Stimulated activated CD8-positive, alpha-beta memory T cell treated with anti-CD3 and anti-CD28 coated beads, Interleukin-4, amount 100 ng/mL, for 24 hours (primary cell): Measurements from ENCODE around the gene KLHL2.
"Not testable (repeated sequence)": the region's sequence is repeated elsewhere in the genome, so short reads cannot be mapped to it uniquely, and the experiment has no call there.

ENCODE experiments used
- DNase-seq: peaks from one replicate; pipeline ENCODE4 v3.0.0-alpha.2; 2020; ENCODE audit warnings: low read depth

KLHL2 gene

DNA sequence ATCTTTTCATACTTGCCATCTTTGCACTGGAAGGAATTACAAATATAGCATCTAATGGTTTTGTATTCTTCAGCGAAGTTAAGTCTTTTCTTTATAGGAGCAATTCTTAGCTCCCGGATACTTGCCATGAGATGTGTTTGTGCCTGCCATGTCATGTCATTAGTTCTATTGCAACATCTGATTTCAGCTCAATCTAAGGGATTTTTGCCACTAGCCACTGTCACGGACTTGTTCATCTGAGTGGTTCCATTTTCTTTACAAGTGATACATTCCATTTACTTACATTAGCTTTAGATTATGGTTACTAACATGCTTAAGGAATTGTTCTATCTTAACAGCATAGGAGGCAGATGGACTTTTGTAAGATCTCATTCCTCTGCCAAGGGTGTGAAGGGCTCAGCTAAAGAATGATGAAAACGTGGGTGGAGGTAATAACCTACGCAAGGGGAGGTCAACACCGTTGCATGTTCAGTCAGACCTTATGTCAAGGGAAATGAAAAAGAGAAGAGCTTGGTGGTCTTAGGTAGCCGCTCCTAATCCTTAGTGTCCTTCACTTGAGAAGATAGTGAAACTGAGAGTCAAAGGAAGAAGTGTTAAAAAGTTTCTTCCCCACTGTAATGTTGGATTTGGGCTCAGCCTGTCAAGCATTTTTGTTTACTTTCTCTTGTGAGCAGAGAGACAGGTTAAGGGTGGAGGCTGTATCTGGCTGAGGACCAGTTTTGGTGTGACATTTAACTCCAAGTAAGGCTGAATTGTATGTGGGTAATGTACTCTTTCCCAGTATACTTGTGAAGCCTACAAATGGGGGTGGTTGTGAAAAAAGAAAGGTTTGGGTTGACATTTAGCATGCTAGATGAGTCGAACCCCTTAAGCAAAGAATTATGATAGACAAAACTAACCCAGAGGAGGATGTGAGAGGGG, 3.6 kb upstream of the KLHL2 start:
- no peak for DNase-seq

DNA sequence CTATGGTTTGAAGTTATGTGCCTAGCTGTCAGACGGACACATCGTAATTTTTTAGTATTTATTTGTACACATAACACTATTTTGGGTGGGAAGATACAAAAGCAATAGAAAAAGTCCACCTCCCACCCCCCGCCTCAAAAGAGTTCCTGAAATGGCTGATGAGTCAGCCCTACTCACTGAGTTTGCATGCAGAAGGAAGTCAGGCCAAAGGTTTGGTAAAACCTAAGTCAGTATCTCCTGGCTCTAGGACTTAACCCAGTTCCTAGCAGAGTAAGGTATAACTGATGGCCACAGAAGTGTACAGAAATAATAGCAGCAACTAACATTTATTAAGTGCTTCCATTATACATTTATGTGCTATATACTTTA, 2.9 kb upstream of the KLHL2 start:
- no peak for DNase-seq

DNA sequence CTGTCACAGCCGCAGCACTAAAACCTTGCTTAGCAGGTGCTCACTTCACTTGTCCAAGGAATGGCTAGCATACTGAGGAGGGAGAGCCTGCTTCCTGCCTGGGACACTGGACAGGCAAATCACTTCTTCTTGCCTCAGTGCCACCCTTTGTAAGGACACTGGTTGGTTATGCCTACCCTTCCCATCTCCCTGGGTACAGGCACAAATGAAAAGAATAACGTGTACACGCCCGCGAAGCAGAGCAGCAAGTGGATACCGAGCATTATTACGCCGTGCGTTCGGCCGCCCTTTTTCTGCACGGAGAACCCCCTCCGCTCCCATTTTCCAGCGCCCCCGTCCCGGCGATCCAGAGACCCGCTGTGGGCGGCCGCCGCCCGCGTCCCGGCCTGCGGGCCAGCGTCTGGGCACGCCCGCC, 338 bp upstream of the KLHL2 start:
- no peak for DNase-seq

DNA sequence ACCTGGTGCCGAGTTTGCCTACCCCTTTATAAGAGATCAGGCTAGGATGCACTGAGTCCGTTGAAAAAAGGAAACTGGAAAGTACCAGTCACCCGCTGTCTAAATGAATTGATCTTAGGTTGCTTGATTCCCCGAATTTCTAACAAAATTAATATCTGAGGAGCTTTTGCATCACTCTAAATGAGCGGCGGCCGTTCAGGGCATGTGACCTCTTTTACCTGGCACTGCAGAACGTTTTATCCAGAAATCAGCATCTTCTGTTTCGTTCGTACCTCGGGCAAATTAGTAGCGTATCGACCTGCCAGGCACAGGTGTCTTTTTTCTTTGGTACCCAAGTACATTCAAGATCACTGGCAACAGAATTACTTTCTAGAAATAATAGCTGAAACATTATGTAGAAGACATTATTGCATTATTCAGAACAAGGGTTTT, 876 bp downstream of the KLHL2 start:
- DNase-seq, result no peak

DNA sequence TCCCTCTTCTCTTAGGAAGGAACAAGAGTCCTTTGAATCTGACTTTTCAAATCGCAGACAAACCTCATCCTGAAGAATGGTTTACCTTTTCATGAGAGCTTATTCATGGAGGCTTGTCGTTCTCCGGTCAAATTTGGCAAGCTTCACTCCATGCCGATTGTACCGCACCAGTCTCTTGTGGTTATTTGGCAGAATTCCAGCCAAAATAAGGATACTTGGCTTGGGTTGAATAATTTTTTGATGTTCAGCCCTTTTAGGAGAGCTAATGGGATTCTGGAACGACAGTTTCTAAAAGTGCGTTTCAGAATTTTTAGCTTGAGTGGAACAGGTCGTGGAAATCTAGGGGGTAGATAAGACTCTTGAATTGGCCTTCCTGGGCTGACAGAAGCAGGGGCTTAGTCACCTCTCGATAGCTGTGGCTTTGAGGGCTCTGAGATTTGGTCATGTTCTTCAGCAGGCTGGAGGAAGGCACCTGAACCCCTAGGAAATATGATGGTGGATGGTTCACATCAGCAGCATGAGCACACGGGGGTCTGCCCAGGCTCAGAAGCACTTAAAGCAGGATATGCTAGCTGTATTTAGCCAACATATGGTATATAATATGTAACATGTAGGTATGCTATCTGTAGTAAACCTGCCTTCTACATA, 1.5 kb downstream of the KLHL2 start:
- DNase-seq, result no peak

DNA sequence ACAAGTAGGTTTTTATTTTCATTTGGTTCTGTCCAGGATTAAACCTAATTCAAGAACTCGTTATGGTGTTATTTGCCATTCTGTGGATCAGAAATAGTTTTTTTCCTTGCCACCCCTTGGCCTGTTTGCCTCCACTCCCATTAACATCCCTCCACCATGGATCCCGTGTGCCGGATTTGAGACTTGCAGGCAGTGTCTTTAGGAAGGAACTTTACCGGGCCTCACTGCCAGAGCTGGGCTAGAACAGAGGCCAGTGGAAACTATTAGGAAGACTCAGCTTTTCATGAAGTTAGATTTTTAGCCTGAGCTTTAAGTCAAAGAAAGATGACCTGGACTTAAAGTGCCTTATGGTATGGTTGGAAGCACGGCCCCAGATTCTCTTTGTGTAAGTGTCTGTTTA, 2.4 kb downstream of the KLHL2 start:
- DNase-seq, result no peak

DNA sequence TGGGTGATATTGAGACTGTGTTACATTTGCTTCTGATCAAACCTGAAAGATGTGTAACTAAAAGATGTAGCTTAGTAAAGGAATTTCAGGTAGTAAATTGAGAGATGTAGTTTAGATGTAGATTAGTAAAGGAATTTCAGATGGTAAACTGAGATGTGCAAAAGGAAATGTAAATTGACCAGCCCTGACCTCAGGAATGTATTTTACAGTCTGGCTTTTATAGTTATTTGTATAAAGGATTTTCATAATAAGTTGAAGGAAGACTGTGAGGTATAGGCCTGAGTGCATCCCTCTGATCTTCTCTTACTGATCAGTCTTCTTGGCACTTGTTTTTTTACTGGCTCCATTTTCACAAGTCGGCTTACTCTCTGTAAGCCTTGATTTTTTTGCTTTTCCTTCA, 3.2 kb downstream of the KLHL2 start:
- DNase-seq, result no peak

DNA sequence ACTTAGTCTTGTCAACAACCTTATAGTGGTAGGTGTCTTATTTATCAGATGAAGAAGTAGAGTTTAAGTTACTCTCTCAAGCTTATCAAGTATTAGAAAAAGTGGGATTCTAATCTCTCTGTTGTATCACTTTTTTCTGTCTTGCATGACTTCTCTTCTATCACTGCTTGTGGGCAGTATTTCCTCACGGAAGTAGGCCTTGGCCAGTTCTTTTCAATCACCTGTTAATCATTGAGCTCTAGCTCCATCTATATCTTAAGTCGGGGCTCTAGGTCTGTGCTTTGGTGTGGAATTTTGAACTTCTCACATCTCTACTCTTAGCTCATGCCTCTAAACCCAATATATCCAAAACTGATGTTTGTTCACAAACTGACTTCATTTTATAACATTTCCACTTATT, 5.3 kb downstream of the KLHL2 start:
- not testable (repeated sequence) for DNase-seq

DNA sequence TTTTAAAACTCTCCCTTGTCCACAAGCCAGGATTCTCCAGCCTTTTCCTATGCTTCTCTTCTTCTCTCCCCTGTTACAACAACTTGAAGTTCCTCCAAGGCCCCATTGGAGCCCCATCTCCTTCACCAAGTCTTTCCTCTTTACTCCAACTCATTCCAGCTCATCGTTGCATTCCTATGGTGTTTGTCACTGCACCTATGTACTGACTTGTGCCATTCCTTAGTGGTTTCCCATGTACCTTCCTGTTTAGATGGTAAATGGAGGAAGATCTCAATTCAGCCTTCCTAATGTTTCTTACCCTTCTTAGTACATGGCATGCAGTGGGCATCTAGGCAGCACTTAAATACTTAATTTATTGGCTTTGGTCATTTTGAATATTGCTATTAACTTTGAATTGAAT, 6.0 kb downstream of the KLHL2 start:
- not testable (repeated sequence) for DNase-seq

DNA sequence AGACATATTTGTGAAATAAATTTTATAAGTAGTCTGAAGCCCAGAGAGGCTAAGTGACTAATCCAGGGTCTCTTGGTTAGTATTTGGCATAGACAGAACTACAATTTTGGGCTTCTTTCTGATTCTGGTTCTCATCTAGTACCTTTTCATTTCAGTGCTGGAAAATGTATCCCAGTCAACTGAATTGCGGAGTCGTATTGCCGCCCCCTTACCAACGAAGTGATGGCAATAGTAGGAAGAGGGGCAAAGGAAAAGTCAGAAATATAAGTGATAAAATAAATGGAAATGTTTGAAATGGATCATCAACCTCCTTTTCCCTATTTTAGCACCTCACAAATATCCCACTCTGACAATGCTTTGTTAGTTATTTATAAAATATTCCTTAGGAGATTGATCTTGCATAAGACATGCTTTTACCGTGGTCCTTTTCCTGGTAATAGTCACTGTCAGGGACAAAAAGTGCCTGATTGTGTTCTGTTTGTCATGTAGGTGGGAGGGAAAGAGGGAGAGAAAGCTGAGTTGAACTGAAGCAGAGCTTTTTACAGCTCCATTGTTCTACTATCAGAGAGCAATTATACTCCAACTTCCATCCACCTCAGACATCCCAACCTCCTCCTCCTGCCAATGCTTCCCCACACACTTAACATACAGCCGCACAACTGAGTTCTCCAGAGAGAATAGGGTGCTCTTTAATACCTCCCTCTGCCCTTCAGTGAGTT, 6.8 kb downstream of the KLHL2 start:
- not testable (repeated sequence) for DNase-seq

DNA sequence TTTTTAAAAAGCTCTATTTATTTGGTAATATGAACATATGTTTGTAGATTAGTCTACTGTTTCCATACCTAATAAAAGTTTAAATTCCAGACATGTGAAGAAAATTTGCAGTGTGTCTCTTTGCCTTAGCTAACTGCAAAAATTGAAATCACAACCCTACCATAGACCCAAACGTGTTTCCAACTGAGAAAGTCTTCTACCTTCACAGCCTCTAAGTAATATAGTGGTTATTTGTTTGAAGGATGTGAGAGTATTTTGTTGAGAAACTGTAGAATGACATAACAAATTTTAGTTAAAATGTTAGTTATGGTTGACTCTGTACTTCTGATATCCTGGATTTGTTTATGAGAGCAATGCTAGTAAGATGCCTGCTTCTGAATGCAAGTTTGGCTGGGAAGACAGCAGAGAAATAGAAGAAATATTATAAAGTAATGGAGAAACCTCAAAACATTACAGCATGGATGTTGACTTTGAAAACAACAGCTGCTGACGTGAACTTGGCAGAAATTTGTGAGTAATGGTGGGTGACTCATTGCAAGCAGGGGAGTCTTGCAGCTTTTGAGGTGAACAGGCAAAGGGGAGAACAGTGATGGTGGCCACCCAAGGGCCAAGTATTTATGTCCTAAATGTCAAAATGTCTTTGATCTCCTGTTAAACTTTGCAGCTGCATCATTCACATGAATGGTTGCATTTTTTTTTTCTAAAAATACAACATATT, 7.8 kb downstream of the KLHL2 start:
- not testable (repeated sequence) for DNase-seq

DNA sequence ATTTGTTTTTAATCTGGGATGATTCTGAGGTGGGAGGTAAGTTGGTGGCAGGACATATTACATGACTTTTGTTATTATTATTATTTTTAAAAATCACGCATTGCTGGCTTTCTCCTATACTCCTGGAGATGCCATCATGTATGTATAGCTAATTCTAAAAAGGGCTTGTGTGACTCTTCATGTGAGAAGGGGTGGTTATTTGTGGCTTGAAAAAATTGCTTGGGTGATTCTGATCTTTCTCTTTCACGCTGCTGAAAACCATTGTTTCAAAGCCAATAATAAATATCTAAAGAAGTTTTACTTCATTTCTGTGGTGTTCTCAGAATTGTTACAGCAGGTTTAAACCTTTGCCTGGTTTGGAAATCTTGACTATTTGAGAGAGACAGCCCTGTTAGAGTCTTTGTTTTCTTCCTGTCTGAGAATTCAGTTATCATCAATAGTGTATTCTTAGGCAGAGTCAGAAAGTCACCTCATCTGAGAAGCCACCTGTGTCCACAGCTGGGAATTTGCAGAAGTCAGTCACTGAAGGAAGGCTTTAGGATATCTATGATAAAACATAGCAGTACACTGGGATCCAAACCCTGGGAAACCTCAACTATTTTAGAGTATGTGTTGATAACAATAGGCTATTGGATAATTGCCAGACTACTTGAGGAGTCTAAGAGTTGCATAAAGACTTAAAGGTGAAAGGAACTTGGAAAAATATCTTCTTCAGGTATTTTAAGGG, 8.6 kb downstream of the KLHL2 start:
- not testable (repeated sequence) for DNase-seq

DNA sequence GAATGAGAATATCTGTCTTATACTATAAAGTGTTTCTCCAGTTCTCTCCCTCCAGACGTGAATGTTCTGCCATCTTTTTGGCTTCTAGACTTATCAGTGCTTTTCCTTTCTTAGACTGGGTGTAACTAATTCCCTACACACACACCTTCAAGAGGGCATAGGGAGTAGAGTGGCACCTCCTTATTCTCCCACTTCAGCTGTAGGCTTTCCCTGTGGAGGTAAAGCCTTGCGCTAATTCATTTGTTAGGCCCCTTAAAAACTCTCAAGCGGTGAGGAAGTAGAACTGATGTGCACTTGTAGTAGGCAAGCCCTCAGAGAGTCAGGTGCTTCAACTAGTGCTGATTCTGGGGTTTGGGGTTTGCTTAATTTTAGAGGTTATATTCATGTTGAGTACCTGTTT, 10.0 kb downstream of the KLHL2 start:
- no peak for DNase-seq

DNA sequence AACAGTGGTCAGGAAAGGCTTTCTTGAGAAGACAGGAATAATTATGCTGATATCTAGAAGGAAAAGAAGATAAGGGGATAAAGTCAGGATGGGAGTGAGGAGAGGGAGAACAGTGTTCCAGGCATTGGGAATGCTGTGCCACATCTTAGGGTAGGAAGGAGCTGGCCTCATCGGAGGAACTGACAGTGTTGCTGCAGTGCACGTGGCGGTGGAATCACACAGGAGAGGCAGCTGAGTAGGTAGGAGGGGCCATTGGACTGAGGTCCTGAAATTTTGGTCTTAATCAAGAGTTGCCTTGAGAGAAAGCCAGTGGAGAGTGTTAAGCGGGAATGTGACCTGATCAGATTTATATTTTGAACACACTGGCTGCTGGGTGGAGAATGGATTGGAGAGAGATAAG, 13.9 kb downstream of the KLHL2 start:
- DNase-seq, result not testable (repeated sequence)

DNA sequence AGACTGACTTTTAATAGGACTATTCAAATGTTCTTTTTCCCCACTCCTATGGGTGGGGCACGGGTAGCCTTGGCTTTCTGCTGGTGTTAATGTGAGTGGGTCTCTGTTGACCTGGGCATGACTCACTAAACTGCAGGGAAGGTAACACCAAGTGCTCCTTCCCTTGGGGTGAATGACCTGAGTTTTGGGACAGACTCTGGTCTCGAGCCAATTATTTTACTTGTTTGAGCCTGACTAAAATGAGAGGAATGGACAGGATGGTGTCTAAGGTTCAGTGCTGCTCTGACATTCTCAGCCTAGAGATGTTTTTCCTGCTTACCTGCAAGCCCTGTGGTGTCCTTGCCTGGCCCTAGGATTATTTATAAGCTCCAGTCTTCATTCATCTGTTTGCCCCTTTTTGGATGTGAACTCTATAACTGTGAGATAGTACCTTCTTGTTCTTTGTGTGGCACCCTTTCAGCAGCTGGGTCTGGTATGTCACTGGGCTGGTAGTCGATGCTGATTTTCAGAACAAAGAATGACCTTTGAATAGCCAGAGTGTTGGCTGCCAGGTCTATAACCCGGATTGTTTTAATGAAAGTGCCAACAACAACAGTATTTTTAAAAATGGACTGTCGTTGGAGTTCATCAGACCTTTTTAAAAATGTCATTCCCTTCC, 14.8 kb downstream of the KLHL2 start:
- DNase-seq, result not testable (repeated sequence)

DNA sequence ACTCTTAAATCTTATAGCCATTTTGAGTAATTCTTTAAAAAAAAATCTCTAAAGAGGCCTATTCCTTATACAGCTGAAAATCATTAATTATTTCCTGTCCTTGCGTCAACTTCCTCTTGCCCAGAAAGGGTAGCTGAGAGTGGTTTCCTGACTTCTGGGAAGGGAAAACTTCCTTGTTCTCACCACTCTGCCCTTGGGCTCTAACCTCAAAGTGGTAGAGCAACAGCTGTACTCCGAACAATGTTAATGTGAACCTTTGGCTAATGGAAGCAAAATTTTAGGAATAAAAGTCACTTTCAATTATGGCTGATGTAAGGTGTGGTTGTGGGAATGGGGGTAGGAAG, 15.3 kb downstream of the KLHL2 start:
- DNase-seq, result no peak

DNA sequence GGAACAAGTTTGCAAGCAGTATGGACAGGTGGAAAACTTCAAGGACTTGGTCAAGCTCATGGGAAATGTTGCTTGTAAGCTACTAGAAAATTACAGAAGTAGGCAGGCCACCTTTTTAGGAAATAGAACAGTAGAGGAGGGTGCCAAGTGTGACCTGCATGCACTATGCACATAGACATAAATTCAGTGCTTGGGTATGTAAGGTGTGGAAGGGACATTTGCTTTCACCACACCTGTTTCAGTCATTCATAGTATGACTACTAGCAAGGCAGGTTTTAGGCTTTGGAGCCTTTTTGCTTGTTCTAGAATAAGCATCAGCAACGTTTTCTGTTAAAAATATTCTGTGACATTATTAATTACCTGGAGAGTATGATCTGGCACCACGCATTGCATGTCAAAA, 20.0 kb downstream of the KLHL2 start:
- DNase-seq, result not testable (repeated sequence)

DNA sequence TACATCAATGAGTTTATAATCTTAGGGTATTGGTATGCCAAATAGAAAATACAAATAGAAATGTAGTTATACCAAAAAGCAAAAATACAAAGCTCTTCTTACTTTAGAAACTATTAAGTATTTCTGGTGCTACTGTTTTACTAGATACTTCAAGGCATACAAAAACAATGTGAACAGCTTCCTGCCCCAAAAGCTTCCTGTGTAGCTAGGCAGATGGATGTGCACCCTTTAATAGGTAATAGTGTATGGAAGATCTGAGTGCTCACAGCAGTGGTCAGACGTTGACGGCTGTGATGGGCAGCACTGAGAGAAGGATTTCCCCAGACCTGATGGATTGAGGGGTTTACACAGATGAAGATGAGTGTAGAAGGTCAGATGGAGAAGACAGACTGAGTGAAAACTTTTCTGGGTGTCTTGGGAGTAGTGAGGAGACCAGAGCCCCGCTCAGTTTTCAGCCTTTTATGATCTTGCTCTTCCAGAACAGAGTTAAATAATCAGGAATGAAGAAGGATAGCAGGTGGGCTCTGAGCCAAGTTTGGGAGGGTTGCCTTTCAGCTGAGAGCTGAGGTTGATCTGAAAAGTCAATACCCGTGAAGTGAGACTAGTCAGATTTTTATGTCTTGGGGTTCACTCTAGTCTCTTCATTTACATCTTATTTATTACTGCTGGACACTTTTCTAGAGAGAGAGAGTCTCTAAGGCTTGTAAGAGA, 22.3 kb downstream of the KLHL2 start:
- DNase-seq, result not testable (repeated sequence)

DNA sequence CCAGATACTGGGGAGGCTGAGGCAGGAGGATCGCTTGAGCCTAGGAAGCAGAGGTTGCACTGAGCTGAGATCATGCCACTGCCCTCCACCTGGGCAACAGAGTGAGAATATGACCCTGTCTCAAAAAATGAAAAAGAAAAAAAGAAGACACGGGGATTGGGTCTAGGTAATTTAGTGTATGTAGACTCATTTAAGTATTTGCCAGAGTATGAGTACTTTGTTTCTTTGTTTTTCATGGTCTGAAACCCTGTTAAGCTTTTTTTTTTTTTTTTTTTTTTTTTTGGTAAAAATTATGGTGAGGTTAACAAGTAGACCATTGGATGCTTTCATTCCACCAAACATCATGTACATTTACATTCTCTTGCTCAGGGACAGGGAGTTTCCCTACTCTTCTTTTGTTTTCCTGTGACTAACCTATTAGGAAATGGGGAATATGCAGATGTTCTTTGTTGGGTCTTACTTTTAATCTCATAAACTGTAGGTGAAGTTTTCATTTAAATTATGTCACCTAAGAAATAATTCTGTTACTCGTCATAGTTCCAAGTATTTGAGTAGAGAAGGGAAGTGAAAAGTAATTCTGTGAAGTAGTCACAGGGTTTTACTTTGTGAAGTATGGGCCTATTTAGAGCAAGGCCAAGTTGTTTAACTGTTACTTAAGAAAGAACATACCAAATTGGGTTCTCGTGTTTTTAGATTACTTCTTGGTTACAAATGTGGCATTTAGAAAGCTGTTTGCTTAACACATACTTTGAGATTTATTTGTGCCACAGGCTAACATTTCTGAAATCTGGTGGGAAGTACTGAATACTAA, 25.5 kb downstream of the KLHL2 start:
- DNase-seq, result not testable (repeated sequence)
